ENCODE results near the gene CD4. TPM values are rescaled to one million over a fixed set of nuclear protein-coding genes. Genes with fewer than 3 reads are reported as not detected.

The CD4 gene
- polyA plus RNA-seq, 4 donors = 0.89 to 19.1 (median 6.5) TPM

GRCh38 chr12:6778217-6778573, 11.1 kb upstream of the CD4 start:
- no peak for DNase-seq
- WGBS, 3 donors = 27 to 59% (median 33%) methylated on average over 14 of the region's 14 CpGs
- FAIRE-seq = no peak
- H3K9me3 ChIP-seq (ENCODE audit: control insufficient read depth in 2 of 2, insufficient read depth in 1 of 2, low read depth in 1 of 2, low read length in 1 of 2) = no peaks in the 10 kb centered on the region
- H3K4me1 ChIP-seq (ENCODE audit: control insufficient read depth in 3 of 3, insufficient read depth in 2 of 3, low read depth in 1 of 3, low read length in 2 of 3) = peaks cover 0 to 40% (median 0%) of the 10 kb centered on the region in 3 donors
- peaks cover 0 to 15% (median 0%) of the 10 kb centered on the region in 3 donors for H3K36me3 ChIP-seq (ENCODE audit: control insufficient read depth in 3 of 3, insufficient read depth in 2 of 3, low read depth in 1 of 3, low read length in 3 of 3)
- H3K4me3 ChIP-seq (ENCODE audit: low read depth in 1 of 3, low read length in 3 of 3) = peak overlapping the region in 1 of 3 donors; percentile 29
- peak overlapping the region in 2 of 3 donors; percentile 10 to 50 for H3K27ac ChIP-seq (ENCODE audit: low read depth in 1 of 3, low read length in 2 of 3)
- H3K27me3 ChIP-seq (ENCODE audit: control insufficient read depth in 3 of 3, insufficient read depth in 3 of 3, low read length in 3 of 3) = peaks cover 0 to 17% (median 3%) of the 10 kb centered on the region in 3 donors

GRCh38 chr12:6778574-6779550, 10.5 kb upstream of the CD4 start:
- 1 to 5% (median 4%) methylated on average over 35 of the region's 35 CpGs for WGBS, 3 donors
- FAIRE-seq = no peak
- H3K4me3 ChIP-seq (ENCODE audit: low read depth in 1 of 3, low read length in 3 of 3) = peak overlapping the region in 2 of 3 donors; percentile 23 to 29

DNA sequence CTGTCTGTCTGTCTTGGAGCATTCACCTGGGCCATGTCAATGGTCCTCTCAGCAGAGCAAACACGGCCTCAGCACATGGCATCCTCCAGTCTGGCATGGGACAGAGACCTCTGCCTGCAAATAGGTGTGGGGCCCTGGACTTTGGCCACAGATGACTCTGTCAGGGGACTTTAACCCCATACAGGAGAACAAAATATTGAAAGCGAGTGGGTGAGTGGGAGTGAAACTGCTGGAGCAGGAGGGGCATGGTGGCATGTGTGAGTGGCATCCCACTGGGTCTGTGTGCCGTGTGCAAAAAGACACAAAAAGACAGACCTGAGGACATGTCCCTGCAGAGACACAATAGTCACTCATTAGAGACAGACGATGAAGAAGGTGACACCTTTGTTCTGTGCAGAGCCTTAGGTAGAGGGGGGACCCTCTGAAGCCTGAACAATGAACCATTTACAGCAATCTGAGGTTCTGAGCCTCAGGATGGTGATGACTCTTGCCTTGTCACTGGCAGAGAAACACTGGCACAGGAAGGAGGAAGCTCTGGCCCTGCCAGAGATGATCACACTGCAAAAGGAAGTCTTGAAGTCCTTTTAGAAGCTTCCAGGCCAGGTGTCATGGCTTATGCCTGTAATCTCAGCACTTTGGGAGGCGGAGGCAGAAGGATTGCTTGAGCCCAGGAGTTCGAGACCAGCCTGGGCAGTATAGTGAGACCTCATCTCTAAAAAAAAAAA, 9.5 kb upstream of the CD4 start:
- Histone ChIP-seq H3K9me3 (ENCODE audit: control insufficient read depth in 2 of 2, insufficient read depth in 1 of 2, low read depth in 1 of 2, low read length in 1 of 2) (no peaks in the 10 kb centered on the region), H3K4me1 (ENCODE audit: control insufficient read depth in 3 of 3, insufficient read depth in 2 of 3, low read depth in 1 of 3, low read length in 2 of 3) (peaks cover 0 to 40% (median 0%) of the 10 kb centered on the region in 3 donors), H3K36me3 (ENCODE audit: control insufficient read depth in 3 of 3, insufficient read depth in 2 of 3, low read depth in 1 of 3, low read length in 3 of 3) (peaks cover 0 to 10% (median 0%) of the 10 kb centered on the region in 3 donors), H3K27me3 (ENCODE audit: control insufficient read depth in 3 of 3, insufficient read depth in 3 of 3, low read length in 3 of 3) (peaks cover 0 to 6% (median 0%) of the 10 kb centered on the region in 3 donors), H3K4me3 (ENCODE audit: low read depth in 1 of 3, low read length in 3 of 3) (no peak overlapping the region), H3K27ac (ENCODE audit: low read depth in 1 of 3, low read length in 2 of 3) (peak overlapping the region; percentile 17 to 30 (median 27))
- DNase-seq (peak; percentile 67 to 68), FAIRE-seq (no peak)
- WGBS, 3 donors = 39 to 68% (median 51%) methylated on average over 6 of the region's 6 CpGs

More at GRCh38 chr12:6778574-6779550, 10.5 kb upstream of the CD4 start:
- peaks cover 0 to 40% (median 0%) of the 10 kb centered on the region in 3 donors for H3K4me1 ChIP-seq (ENCODE audit: control insufficient read depth in 3 of 3, insufficient read depth in 2 of 3, low read depth in 1 of 3, low read length in 2 of 3)
- H3K27ac ChIP-seq (ENCODE audit: low read depth in 1 of 3, low read length in 2 of 3) = peak overlapping the region; percentile 17 to 50 (median 27)
- H3K36me3 ChIP-seq (ENCODE audit: control insufficient read depth in 3 of 3, insufficient read depth in 2 of 3, low read depth in 1 of 3, low read length in 3 of 3) = peaks cover 0 to 15% (median 0%) of the 10 kb centered on the region in 3 donors
- H3K27me3 ChIP-seq (ENCODE audit: control insufficient read depth in 3 of 3, insufficient read depth in 3 of 3, low read length in 3 of 3) = peaks cover 0 to 13% (median 3%) of the 10 kb centered on the region in 3 donors
- H3K9me3 ChIP-seq (ENCODE audit: control insufficient read depth in 2 of 2, insufficient read depth in 1 of 2, low read depth in 1 of 2, low read length in 1 of 2) = no peaks in the 10 kb centered on the region
- DNase-seq = peak; percentile 96

DNA sequence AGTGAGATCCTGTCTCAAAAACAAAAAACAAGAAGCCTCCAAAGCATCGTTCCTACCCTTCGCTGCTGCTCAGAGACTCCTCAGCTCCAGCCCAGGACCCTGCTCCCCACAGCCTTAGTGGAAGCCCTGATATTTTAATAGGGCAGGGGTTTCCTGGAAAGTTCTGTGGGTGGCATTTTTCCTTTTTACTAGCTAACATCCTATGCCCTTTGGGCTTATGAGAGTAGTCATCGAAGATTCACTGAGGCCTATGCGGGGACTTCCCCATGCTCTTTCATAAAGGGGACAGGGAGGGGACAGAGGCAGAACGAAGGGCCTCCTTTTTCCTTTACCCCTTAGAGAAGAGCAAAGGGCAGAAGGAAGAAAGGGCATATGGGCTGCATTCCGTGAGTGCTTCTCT, 8.8 kb upstream of the CD4 start:
- DNase-seq = no peak
- Histone ChIP-seq H3K27ac (ENCODE audit: low read depth in 1 of 3, low read length in 2 of 3) (peak overlapping the region in 1 of 3 donors; percentile 22), H3K36me3 (ENCODE audit: control insufficient read depth in 3 of 3, insufficient read depth in 2 of 3, low read depth in 1 of 3, low read length in 3 of 3) (peaks cover 0 to 3% (median 0%) of the 10 kb centered on the region in 3 donors), H3K9me3 (ENCODE audit: control insufficient read depth in 2 of 2, insufficient read depth in 1 of 2, low read depth in 1 of 2, low read length in 1 of 2) (no peaks in the 10 kb centered on the region), H3K4me3 (ENCODE audit: low read depth in 1 of 3, low read length in 3 of 3) (no peak overlapping the region), H3K27me3 (ENCODE audit: control insufficient read depth in 3 of 3, insufficient read depth in 3 of 3, low read length in 3 of 3) (peaks cover 0 to 6% (median 0%) of the 10 kb centered on the region in 3 donors), H3K4me1 (ENCODE audit: control insufficient read depth in 3 of 3, insufficient read depth in 2 of 3, low read depth in 1 of 3, low read length in 2 of 3) (peaks cover 0 to 35% (median 0%) of the 10 kb centered on the region in 3 donors)
- FAIRE-seq = no peak
- WGBS, 3 donors = 57 to 83% (median 74%) methylated on average over 6 of the region's 6 CpGs

GRCh38 chr12:6782119-6782518, 7.2 kb upstream of the CD4 start:
- Histone ChIP-seq H3K36me3 (ENCODE audit: control insufficient read depth in 3 of 3, insufficient read depth in 2 of 3, low read depth in 1 of 3, low read length in 3 of 3) (peaks cover 0 to 3% (median 0%) of the 10 kb centered on the region in 3 donors), H3K9me3 (ENCODE audit: control insufficient read depth in 2 of 2, insufficient read depth in 1 of 2, low read depth in 1 of 2, low read length in 1 of 2) (no peaks in the 10 kb centered on the region), H3K27me3 (ENCODE audit: control insufficient read depth in 3 of 3, insufficient read depth in 3 of 3, low read length in 3 of 3) (peaks cover 0 to 6% (median 0%) of the 10 kb centered on the region in 3 donors), H3K27ac (ENCODE audit: low read depth in 1 of 3, low read length in 2 of 3) (no peak overlapping the region), H3K4me3 (ENCODE audit: low read depth in 1 of 3, low read length in 3 of 3) (no peak overlapping the region), H3K4me1 (ENCODE audit: control insufficient read depth in 3 of 3, insufficient read depth in 2 of 3, low read depth in 1 of 3, low read length in 2 of 3) (peaks cover 0 to 27% (median 0%) of the 10 kb centered on the region in 3 donors)
- FAIRE-seq (no peak), DNase-seq (no peak)
- 76 to 83% (median 77%) methylated on average over 6 of the region's 6 CpGs for WGBS, 3 donors

DNA sequence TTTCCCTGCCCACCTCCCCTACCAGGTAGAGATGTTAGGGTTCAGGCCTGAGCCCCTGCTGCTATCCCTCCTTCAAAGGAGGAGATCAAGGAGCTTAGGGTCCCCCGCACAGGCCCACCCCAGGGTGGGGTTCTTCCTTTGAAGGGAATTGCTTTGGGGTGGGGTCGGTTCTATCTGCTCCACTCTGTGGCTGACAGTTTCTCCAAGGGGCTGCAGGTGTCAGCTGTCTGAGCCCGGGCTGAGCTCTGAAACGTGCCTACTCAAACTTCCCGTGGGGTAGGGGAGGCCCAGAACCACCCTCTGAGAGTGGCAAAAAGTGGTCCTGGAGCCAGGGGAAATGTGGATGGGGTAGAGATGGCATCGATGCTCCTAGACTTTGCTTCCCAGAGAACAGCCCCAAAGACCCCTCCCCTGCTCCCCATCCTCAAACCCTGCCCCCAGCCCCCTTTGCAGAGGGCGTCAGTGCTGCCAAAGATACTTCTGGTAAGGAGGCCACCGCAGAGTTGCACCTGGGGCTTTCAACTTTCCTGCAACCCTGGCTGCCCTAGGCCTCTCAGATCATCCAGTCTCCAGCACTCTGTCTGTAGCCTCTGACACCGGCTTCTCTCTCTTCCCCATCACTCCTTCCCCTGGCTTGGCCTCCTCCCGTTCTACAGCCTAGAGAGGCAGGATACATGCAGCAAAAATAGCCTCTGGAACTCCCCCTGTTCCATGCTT, 6.3 kb upstream of the CD4 start:
- FAIRE-seq = no peak
- WGBS, 3 donors = 75 to 80% (median 79%) methylated on average over 10 of the region's 10 CpGs
- DNase-seq = no peak
- Histone ChIP-seq H3K4me1 (ENCODE audit: control insufficient read depth in 3 of 3, insufficient read depth in 2 of 3, low read depth in 1 of 3, low read length in 2 of 3) (peaks cover 0 to 27% (median 0%) of the 10 kb centered on the region in 3 donors), H3K36me3 (ENCODE audit: control insufficient read depth in 3 of 3, insufficient read depth in 2 of 3, low read depth in 1 of 3, low read length in 3 of 3) (no peaks in the 10 kb centered on the region), H3K27ac (ENCODE audit: low read depth in 1 of 3, low read length in 2 of 3) (no peak overlapping the region), H3K9me3 (ENCODE audit: control insufficient read depth in 2 of 2, insufficient read depth in 1 of 2, low read depth in 1 of 2, low read length in 1 of 2) (no peaks in the 10 kb centered on the region), H3K27me3 (ENCODE audit: control insufficient read depth in 3 of 3, insufficient read depth in 3 of 3, low read length in 3 of 3) (no peaks in the 10 kb centered on the region), H3K4me3 (ENCODE audit: low read depth in 1 of 3, low read length in 3 of 3) (no peak overlapping the region)

- DNase-seq (no peak), FAIRE-seq (no peak)
- Histone ChIP-seq H3K27ac (ENCODE audit: low read depth in 1 of 3, low read length in 2 of 3) (no peak overlapping the region), H3K4me3 (ENCODE audit: low read depth in 1 of 3, low read length in 3 of 3) (no peak overlapping the region), H3K9me3 (ENCODE audit: control insufficient read depth in 2 of 2, insufficient read depth in 1 of 2, low read depth in 1 of 2, low read length in 1 of 2) (no peaks in the 10 kb centered on the region), H3K27me3 (ENCODE audit: control insufficient read depth in 3 of 3, insufficient read depth in 3 of 3, low read length in 3 of 3) (no peaks in the 10 kb centered on the region), H3K36me3 (ENCODE audit: control insufficient read depth in 3 of 3, insufficient read depth in 2 of 3, low read depth in 1 of 3, low read length in 3 of 3) (no peaks in the 10 kb centered on the region), H3K4me1 (ENCODE audit: control insufficient read depth in 3 of 3, insufficient read depth in 2 of 3, low read depth in 1 of 3, low read length in 2 of 3) (peaks cover 0 to 20% (median 0%) of the 10 kb centered on the region in 3 donors)
- 93 to 97% (median 95%) methylated on average over 9 of the region's 9 CpGs for WGBS, 3 donors
Observed at GRCh38 chr12:6783828-6784227, 5.5 kb upstream of the CD4 start.

DNA sequence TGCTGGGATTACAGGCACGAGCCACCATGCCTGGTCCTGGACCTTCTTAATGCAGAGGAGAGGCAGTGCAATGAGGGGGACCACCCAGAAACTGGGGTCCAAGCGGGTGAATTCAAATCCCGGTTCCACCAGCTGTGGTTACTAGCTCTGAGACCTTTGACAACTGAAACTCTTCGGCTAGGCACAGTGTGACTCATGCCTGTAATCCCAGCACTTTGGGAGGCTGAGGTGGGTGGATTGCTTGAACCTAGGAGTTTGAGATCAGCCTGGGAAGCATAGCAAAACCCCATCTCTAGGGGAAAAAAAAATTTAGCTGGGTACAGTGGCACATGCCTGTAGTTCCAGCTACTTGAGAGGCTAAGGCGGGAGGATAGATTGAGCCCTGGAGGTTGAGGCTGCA, 5.0 kb upstream of the CD4 start:
- no peaks in the 10 kb centered on the region for H3K9me3 ChIP-seq (ENCODE audit: control insufficient read depth in 2 of 2, insufficient read depth in 1 of 2, low read depth in 1 of 2, low read length in 1 of 2)
- 57 to 73% (median 70%) methylated on average over 5 of the region's 5 CpGs for WGBS, 3 donors
- no peak for DNase-seq
- H3K4me1 ChIP-seq (ENCODE audit: control insufficient read depth in 3 of 3, insufficient read depth in 2 of 3, low read depth in 1 of 3, low read length in 2 of 3) = peaks cover 0 to 17% (median 0%) of the 10 kb centered on the region in 3 donors
- no peak overlapping the region for H3K27ac ChIP-seq (ENCODE audit: low read depth in 1 of 3, low read length in 2 of 3)
- FAIRE-seq = no peak
- no peaks in the 10 kb centered on the region for H3K27me3 ChIP-seq (ENCODE audit: control insufficient read depth in 3 of 3, insufficient read depth in 3 of 3, low read length in 3 of 3)
- H3K36me3 ChIP-seq (ENCODE audit: control insufficient read depth in 3 of 3, insufficient read depth in 2 of 3, low read depth in 1 of 3, low read length in 3 of 3) = no peaks in the 10 kb centered on the region
- H3K4me3 ChIP-seq (ENCODE audit: low read depth in 1 of 3, low read length in 3 of 3) = no peak overlapping the region
